ENCODE measurements around the gene ANO4.
"Not testable (repeated sequence)": the region's sequence is repeated elsewhere in the genome, so short reads cannot be mapped to it uniquely, and the experiment has no call there.

Gene ANO4

DNA sequence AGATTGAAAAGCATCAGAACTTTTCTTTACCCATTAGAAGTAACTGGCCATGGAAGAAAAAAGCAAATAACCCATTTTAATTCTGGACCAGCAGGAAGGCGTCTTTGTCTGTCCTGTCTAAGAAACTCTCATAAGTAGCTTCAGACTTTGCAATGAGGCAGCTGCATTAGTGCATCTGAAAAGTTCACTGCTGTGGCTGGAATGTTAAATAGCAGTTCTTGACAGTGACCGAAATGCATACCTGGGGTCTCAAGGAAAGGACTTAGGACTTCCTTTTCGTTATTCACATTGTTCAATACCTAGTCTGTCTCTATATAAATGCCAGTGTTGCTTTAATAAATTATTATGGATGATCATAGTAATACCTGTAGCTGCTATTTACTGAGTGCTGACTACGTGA, 125.9 kb downstream of the ANO4 start:
- TF ChIP-seq, protein P1, sequence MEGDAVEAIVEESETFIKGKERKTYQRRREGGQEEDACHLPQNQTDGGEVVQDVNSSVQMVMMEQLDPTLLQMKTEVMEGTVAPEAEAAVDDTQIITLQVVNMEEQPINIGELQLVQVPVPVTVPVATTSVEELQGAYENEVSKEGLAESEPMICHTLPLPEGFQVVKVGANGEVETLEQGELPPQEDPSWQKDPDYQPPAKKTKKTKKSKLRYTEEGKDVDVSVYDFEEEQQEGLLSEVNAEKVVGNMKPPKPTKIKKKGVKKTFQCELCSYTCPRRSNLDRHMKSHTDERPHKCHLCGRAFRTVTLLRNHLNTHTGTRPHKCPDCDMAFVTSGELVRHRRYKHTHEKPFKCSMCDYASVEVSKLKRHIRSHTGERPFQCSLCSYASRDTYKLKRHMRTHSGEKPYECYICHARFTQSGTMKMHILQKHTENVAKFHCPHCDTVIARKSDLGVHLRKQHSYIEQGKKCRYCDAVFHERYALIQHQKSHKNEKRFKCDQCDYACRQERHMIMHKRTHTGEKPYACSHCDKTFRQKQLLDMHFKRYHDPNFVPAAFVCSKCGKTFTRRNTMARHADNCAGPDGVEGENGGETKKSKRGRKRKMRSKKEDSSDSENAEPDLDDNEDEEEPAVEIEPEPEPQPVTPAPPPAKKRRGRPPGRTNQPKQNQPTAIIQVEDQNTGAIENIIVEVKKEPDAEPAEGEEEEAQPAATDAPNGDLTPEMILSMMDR (IDR thresholded peaks at IDR 0.05; ENCODE audit: poor library complexity, severe bottlenecking): no peak
- DNase-seq (ENCODE audit: low spot score) (no peak), ATAC-seq (ENCODE audit: low read depth) (no peak)
- Histone ChIP-seq H3K27me3 (ENCODE audit: insufficient read depth, poor library complexity, severe bottlenecking) (no peaks in the 10 kb centered on the region), H3K27ac (ENCODE audit: poor library complexity, severe bottlenecking) (no peak overlapping the region), H3K36me3 (ENCODE audit: low read depth) (no peaks in the 10 kb centered on the region), H3K4me1 (ENCODE audit: insufficient read depth, poor library complexity, severe bottlenecking) (no peaks in the 10 kb centered on the region), H3K4me3 (ENCODE audit: severe bottlenecking) (no peak overlapping the region), H3K9me3 (ENCODE audit: severe bottlenecking) (no peaks in the 10 kb centered on the region)

DNA sequence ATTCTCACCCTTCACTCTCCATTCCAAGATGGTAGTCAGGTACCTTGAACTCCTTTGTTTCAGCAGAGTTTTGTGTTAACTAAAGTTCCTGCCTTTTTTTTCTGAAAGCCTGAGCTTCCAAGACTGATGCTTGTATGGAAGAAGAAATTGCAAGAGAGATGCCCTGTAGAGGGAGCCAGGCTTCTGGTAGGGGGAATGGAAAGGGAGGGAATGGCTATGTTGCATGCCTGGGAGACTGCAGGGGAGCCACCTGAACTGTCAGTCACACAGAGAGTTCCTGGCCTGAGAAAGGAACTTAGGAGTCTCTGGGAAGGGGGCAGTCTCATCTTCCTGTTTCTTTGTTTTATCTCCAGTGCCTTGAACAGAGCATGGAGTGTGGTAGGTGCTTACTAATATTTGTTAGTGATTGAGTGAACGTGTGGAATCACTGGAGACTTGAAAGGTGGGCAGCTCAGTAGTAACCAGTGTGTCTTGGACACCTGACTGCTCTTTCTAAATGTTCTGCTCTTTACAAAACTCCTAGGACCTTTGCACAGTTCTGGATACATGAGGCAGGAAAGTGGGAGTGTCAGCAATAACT, 132.2 kb downstream of the ANO4 start:
- Histone ChIP-seq H3K36me3 (ENCODE audit: low read depth) (no peaks in the 10 kb centered on the region), H3K27ac (ENCODE audit: poor library complexity, severe bottlenecking) (no peak overlapping the region), H3K4me3 (ENCODE audit: severe bottlenecking) (no peak overlapping the region), H3K4me1 (ENCODE audit: insufficient read depth, poor library complexity, severe bottlenecking) (peaks cover 11% of the 10 kb centered on the region), H3K27me3 (ENCODE audit: insufficient read depth, poor library complexity, severe bottlenecking) (no peaks in the 10 kb centered on the region), H3K9me3 (ENCODE audit: severe bottlenecking) (no peaks in the 10 kb centered on the region)
- ATAC-seq (ENCODE audit: low read depth) (peak; percentile 56), DNase-seq (ENCODE audit: low spot score) (no peak)
- TF ChIP-seq, protein P1 (IDR thresholded peaks at IDR 0.05; ENCODE audit: poor library complexity, severe bottlenecking): peak; percentile 45

DNA sequence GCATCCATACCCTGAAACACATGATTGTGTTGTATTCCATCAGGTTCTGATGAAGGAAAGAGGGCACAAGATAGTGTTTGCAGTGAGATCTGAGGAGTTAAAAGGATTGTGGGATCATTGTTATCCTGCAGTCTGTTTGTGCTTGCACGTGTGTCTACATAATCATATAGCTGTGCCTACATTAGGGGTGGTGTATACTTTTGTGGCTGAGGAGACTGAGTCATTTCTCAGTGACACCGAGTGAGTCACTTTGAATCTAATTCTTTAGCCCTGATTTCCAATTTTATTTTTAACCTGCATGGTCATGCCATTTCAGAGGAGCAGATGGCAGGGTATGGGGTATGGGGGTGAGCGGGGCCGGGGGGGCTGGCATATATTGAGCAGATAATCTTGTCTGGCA, 133.2 kb downstream of the ANO4 start:
- no peak overlapping the region for H3K4me3 ChIP-seq (ENCODE audit: severe bottlenecking)
- H3K27ac ChIP-seq (ENCODE audit: poor library complexity, severe bottlenecking): no peak overlapping the region
- no peaks in the 10 kb centered on the region for H3K9me3 ChIP-seq (ENCODE audit: severe bottlenecking)
- no peaks in the 10 kb centered on the region for H3K27me3 ChIP-seq (ENCODE audit: insufficient read depth, poor library complexity, severe bottlenecking)
- no peaks in the 10 kb centered on the region for H3K36me3 ChIP-seq (ENCODE audit: low read depth)
- H3K4me1 ChIP-seq (ENCODE audit: insufficient read depth, poor library complexity, severe bottlenecking): peaks cover 11% of the 10 kb centered on the region
- DNase-seq (ENCODE audit: low spot score): no peak
- peak; percentile 94 for ATAC-seq (ENCODE audit: low read depth)
- TF ChIP-seq, protein P1 (IDR thresholded peaks at IDR 0.05; ENCODE audit: poor library complexity, severe bottlenecking): no peak

DNA sequence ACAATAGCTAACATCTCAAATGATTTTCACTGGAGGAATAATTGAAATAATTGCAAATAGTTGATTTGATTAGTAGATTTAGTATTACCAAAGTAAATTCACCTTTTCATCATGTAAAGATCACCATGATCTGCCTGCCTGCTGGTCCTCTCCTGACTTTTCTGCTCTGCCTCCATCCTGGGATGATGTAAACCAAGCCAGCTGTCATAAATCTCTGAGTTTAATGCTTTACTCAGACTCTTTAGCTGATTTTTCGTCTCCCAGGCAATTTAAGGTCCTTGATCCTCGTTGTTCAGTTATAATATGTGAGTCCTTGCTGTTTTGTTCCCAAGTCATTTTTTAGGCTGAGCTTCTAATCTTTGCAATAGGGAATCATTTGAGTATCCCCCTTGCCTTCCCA, 138.0 kb downstream of the ANO4 start:
- no peak for ATAC-seq (ENCODE audit: low read depth)
- TF ChIP-seq, protein P1 (IDR thresholded peaks at IDR 0.05; ENCODE audit: poor library complexity, severe bottlenecking): no peak

DNA sequence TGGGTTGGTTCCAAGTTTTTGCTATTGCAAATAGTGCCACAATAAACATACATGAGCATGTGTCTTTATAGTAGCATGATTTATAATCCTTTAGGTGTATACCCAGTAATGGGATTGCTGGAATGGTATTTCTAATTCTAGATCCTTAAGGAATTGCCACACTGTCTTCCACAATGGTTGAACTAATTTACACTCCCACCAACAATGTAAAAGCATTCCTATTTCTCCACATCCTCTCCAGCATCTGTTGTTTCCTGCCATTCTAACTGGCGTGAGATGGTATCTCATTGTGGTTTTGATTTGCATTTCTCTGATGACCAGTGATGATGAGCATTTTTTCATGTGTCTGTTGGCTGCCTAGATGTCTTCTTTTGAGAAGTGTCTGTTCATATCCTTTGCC, 139.0 kb downstream of the ANO4 start:
- not testable (repeated sequence) for H3K36me3 ChIP-seq (ENCODE audit: low read depth); H3K4me1 ChIP-seq (ENCODE audit: insufficient read depth, poor library complexity, severe bottlenecking); DNase-seq (ENCODE audit: low spot score); H3K27ac ChIP-seq (ENCODE audit: poor library complexity, severe bottlenecking); ATAC-seq (ENCODE audit: low read depth); H3K9me3 ChIP-seq (ENCODE audit: severe bottlenecking); H3K4me3 ChIP-seq (ENCODE audit: severe bottlenecking); H3K27me3 ChIP-seq (ENCODE audit: insufficient read depth, poor library complexity, severe bottlenecking)

More for the DNA sequence above, 138.0 kb downstream of the ANO4 start:
- DNase-seq (ENCODE audit: low spot score): no peak
- Histone ChIP-seq H3K4me3 (ENCODE audit: severe bottlenecking) (no peak overlapping the region), H3K4me1 (ENCODE audit: insufficient read depth, poor library complexity, severe bottlenecking) (peaks cover 8% of the 10 kb centered on the region), H3K9me3 (ENCODE audit: severe bottlenecking) (no peaks in the 10 kb centered on the region), H3K36me3 (ENCODE audit: low read depth) (no peaks in the 10 kb centered on the region), H3K27me3 (ENCODE audit: insufficient read depth, poor library complexity, severe bottlenecking) (no peaks in the 10 kb centered on the region), H3K27ac (ENCODE audit: poor library complexity, severe bottlenecking) (no peak overlapping the region)

All from RWPE2 (cell line).